ENCODE data around the gene HMX1. TPM values are rescaled to one million over a fixed set of nuclear protein-coding genes. Genes with fewer than 3 reads are reported as not detected.

The HMX1 gene
- total and polyA plus RNA-seq, 2 experiments from 2014 or later: 0.69 TPM; not detected in 1

GRCh38 chr4:8817096-8817812 lies 54.4 kb downstream of the HMX1 start:
- Mint-ChIP-seq H3K36me3 (ENCODE audit: low read depth) (no peaks in the 10 kb centered on the region), H3K27ac (no peak overlapping the region), H3K9me3 (no peaks in the 10 kb centered on the region), H3K4me1 (no peaks in the 10 kb centered on the region), H3K27me3 (ENCODE audit: insufficient read depth, low read depth, poor library complexity) (peaks cover 6% of the 10 kb centered on the region), H3K4me3 (no peak overlapping the region)
- DNase-seq (ENCODE audit: low spot score) (no peak), ATAC-seq (no peak)
- H3K27me3 ChIP-seq (ENCODE audit: insufficient read depth): no peaks in the 10 kb centered on the region
- no peak overlapping the region for H3K4me2 ChIP-seq
- H3K36me3 ChIP-seq (ENCODE audit: insufficient read depth): no peaks in the 10 kb centered on the region
- no peaks in the 10 kb centered on the region for H3F3A ChIP-seq (replicated peaks; ENCODE audit: low read depth)
- no peaks in the 10 kb centered on the region for H3K4me1 ChIP-seq (ENCODE audit: insufficient read depth)
- H3K79me2 ChIP-seq (replicated peaks; ENCODE audit: insufficient read depth): no peaks in the 10 kb centered on the region
- no peaks in the 10 kb centered on the region for H4K20me1 ChIP-seq (replicated peaks; ENCODE audit: insufficient read depth)
- H3K27ac ChIP-seq (ENCODE audit: low read depth): no peak overlapping the region
- no peak overlapping the region for H2AFZ ChIP-seq
- H3K4me3 ChIP-seq: no peak overlapping the region
- TF ChIP-seq JUNB (IDR thresholded peaks at IDR 0.05; ENCODE audit: unreplicated experiment) (no peak), POLR2AphosphoS5 (IDR thresholded peaks at IDR 0.05; ENCODE audit: low read depth) (no peak), ZNF114 (CRISPR knock-in tag; IDR thresholded peaks at IDR 0.05) (no peak), ZNF462 (CRISPR knock-in tag; IDR thresholded peaks at IDR 0.05) (no peak), ZNF331 (CRISPR knock-in tag; IDR thresholded peaks at IDR 0.05; ENCODE audit: low read depth) (no peak), NANOG (IDR thresholded peaks at IDR 0.05; ENCODE audit: borderline replicate concordance) (no peak), CTCF (conservative IDR thresholded peaks at IDR 0.05; ENCODE audit: low read depth in 2 of 2) (no peak), EZH2 (IDR thresholded peaks at IDR 0.05; ENCODE audit: low read depth, unreplicated experiment) (no peak), CREB1 (CRISPR knock-in tag; IDR thresholded peaks at IDR 0.05; ENCODE audit: low read depth) (no peak), REST (IDR thresholded peaks at IDR 0.05; ENCODE audit: unreplicated experiment) (no peak), EZH2phosphoT487 (IDR thresholded peaks at IDR 0.05; ENCODE audit: unreplicated experiment) (no peak), ETS1 (IDR thresholded peaks at IDR 0.05) (no peak), STAT1 (IDR thresholded peaks at IDR 0.05; ENCODE audit: unreplicated experiment) (no peak)
- H3K9me2 ChIP-seq (ENCODE audit: insufficient read depth): no peaks in the 10 kb centered on the region
